H1 (cell line): ENCODE results near the gene SLC6A7. TPM values are rescaled to one million over a fixed set of nuclear protein-coding genes. Genes with fewer than 3 reads are reported as not detected.

Experiments
- CTCF ChIA-PET: fragments of 300-600 bp; sonication (Branson Sonifier 250); formaldehyde crosslinking; loops from one replicate; lab custom pipeline; 2021; ENCODE audit not compliant: partially characterized antibody; lab: Charles Lee
- POLR2A ChIA-PET: fragments of 300-600 bp; sonication (Branson Sonifier 250); formaldehyde crosslinking; loops from one replicate; lab custom pipeline; 2021; ENCODE audit warnings: inconsistent platforms; ENCODE audit not compliant: partially characterized antibody; lab: Charles Lee
- DNase-seq, 2 experiments: peaks; one replicate each; pipeline versions ENCODE4 v3.0.0 to v3.0.0-alpha.2; 2010 to 2022; ENCODE audit warnings: low spot score in 2 of 2, low read depth in 1 of 2, mixed read lengths in 1 of 2
- FAIRE-seq: peaks from 2 replicates; lab custom pipeline; 2011; peaks lifted over from hg19 to GRCh38; lab: Jason Lieb, UNC
- H2AFZ ChIP-seq: 2 replicates; pipeline ENCODE4 v1.8.1; 2012; ENCODE audit warnings: low read length, inconsistent platforms
- H2AK5ac ChIP-seq: 2 replicates; pipeline ENCODE4 v1.6.1; 2013; ENCODE audit warnings: low read depth, low read length
- H2BK120ac ChIP-seq: replicated peaks from 2 replicates; pipeline ENCODE3; 2013; ENCODE audit warnings: low read depth, low read length, inconsistent platforms
- H2BK12ac ChIP-seq: 2 replicates; pipeline ENCODE4 v1.6.1; 2013; ENCODE audit warnings: low read depth, low read length
- H2BK15ac ChIP-seq: 2 replicates; pipeline ENCODE4 v1.6.1; 2013; ENCODE audit warnings: low read length
- H2BK20ac ChIP-seq: 2 replicates; pipeline ENCODE4 v1.6.1; 2013; ENCODE audit warnings: low read length
- H2BK5ac ChIP-seq: 2 replicates; pipeline ENCODE4 v1.6.1; 2013; ENCODE audit warnings: low read depth, low read length
- H3K14ac ChIP-seq: 2 replicates; pipeline ENCODE4 v1.6.1; 2013; ENCODE audit warnings: inconsistent platforms; ENCODE audit not compliant: insufficient read length
- H3K18ac ChIP-seq: 2 replicates; pipeline ENCODE4 v1.6.1; 2013; ENCODE audit warnings: low read length; ENCODE audit errors: extremely low read depth
- H3K23ac ChIP-seq: 2 replicates; pipeline ENCODE4 v1.6.1; 2013; ENCODE audit warnings: inconsistent platforms; ENCODE audit not compliant: insufficient read length
- H3K23me2 ChIP-seq: 2 replicates; pipeline ENCODE4 v1.6.1; 2013; ENCODE audit warnings: low read depth, low read length
- H3K27ac ChIP-seq: 2 replicates; pipeline ENCODE4 v1.6.1; 2011; ENCODE audit warnings: low read depth, low read length, inconsistent platforms
- H3K27me3 ChIP-seq, 4 experiments: replicated peaks in 1 of 4; 1 replicate in 1 of 4; 2 replicates in 3 of 4; pipeline versions ENCODE4 v1.6.1 to v1.8.1; 2011 to 2013; ENCODE audit warnings: low read length in 3 of 4, mild to moderate bottlenecking in 3 of 4, inconsistent platforms in 2 of 4, mixed read lengths in 2 of 4, moderate library complexity in 1 of 4; ENCODE audit not compliant: control insufficient read depth in 3 of 4, insufficient read depth in 3 of 4; ENCODE audit errors: extremely low read depth in 1 of 4
- H3K36me3 ChIP-seq, 4 experiments: 2 replicates each; pipeline versions ENCODE4 v1.6.1 to v1.8.1; 2011 to 2013; ENCODE audit warnings: mild to moderate bottlenecking in 4 of 4, low read length in 3 of 4, moderate library complexity in 2 of 4, control low read depth in 1 of 4, inconsistent platforms in 1 of 4; ENCODE audit not compliant: insufficient read depth in 4 of 4, control insufficient read depth in 2 of 4
- H3K4ac ChIP-seq: replicated peaks from 2 replicates; pipeline ENCODE3; 2013; ENCODE audit warnings: low read length, low read depth, mixed read lengths, inconsistent platforms; ENCODE audit not compliant: insufficient read length
- H3K4me1 ChIP-seq, 4 experiments: replicated peaks in 1 of 4; 1 replicate in 1 of 4; 2 replicates in 3 of 4; pipeline versions ENCODE4 v1.6.1 to v1.8.1; 2011 to 2013; ENCODE audit warnings: low read length in 3 of 4, inconsistent platforms in 2 of 4, mixed read lengths in 1 of 4; ENCODE audit not compliant: insufficient read depth in 4 of 4, control insufficient read depth in 3 of 4
- H3K4me2 ChIP-seq, 2 experiments: 2 replicates each; pipeline versions ENCODE4 v1.6.1 to v1.8.1; 2011 to 2013; ENCODE audit warnings: low read depth in 2 of 2, low read length in 2 of 2, control low read depth in 1 of 2, inconsistent platforms in 1 of 2, mild to moderate bottlenecking in 1 of 2; ENCODE audit not compliant: insufficient read depth in 1 of 2
- H3K4me3 ChIP-seq, 4 experiments: fragments of 200-600, 300-600 bp in 1 of 4; sonication (generic), shearing (Covaris generic), sonication (Bioruptor Twin) in 1 of 4; 2 replicates each; pipeline versions ENCODE4 v1.5.1 to v1.8.1; 2011 to 2016; ENCODE audit warnings: low read length in 4 of 4, low read depth in 3 of 4, control low read depth in 2 of 4, inconsistent platforms in 2 of 4, mild to moderate bottlenecking in 2 of 4, mixed read lengths in 1 of 4, moderate library complexity in 1 of 4; ENCODE audit not compliant: insufficient read depth in 2 of 4; ENCODE audit errors: extremely low read depth in 1 of 4
- H3K56ac ChIP-seq: replicated peaks from 2 replicates; pipeline ENCODE3; 2013; ENCODE audit warnings: low read depth, mild to moderate bottlenecking, mixed read lengths, low read length, inconsistent platforms; ENCODE audit not compliant: insufficient read length
- H3K79me1 ChIP-seq: 2 replicates; pipeline ENCODE4 v1.6.1; 2013; ENCODE audit warnings: low read depth, low read length, control low read depth
- H3K79me2 ChIP-seq, 2 experiments: 2 replicates each; pipeline versions ENCODE4 v1.6.1 to v1.8.1; 2012 to 2013; ENCODE audit warnings: low read length in 2 of 2, mild to moderate bottlenecking in 2 of 2, inconsistent platforms in 1 of 2; ENCODE audit not compliant: insufficient read depth in 2 of 2, control insufficient read depth in 1 of 2
- H3K9ac ChIP-seq, 4 experiments: replicated peaks in 1 of 4; 1 replicate in 1 of 4; 2 replicates in 3 of 4; pipeline versions ENCODE4 v1.6.1 to v1.8.1; 2011 to 2013; ENCODE audit warnings: low read depth in 3 of 4, low read length in 3 of 4, control low read depth in 2 of 4, mild to moderate bottlenecking in 2 of 4, moderate library complexity in 2 of 4, inconsistent platforms in 1 of 4; ENCODE audit errors: extremely low read depth in 1 of 4
- H3K9me3 ChIP-seq, 2 experiments: 2 replicates each; pipeline versions ENCODE4 v1.6.1 to v1.8.1; 2012 to 2013; ENCODE audit warnings: mild to moderate bottlenecking in 2 of 2, moderate library complexity in 2 of 2, control low read depth in 1 of 2, inconsistent platforms in 1 of 2, low read depth in 1 of 2, low read length in 1 of 2, mixed read lengths in 1 of 2; ENCODE audit not compliant: insufficient read depth in 2 of 2
- H4K20me1 ChIP-seq, 2 experiments: replicated peaks in 1 of 2; 2 replicates each; pipeline versions ENCODE3 to v1.8.1; 2011 to 2013; ENCODE audit warnings: inconsistent platforms in 2 of 2, low read length in 2 of 2, mild to moderate bottlenecking in 1 of 2; ENCODE audit not compliant: insufficient read depth in 2 of 2, control insufficient read depth in 1 of 2
- H4K5ac ChIP-seq: 2 replicates; pipeline ENCODE4 v1.6.1; 2013; ENCODE audit warnings: low read length, low read depth, mixed read lengths, inconsistent platforms; ENCODE audit not compliant: insufficient read length
- H4K8ac ChIP-seq: 2 replicates; pipeline ENCODE4 v1.8.0; 2013; ENCODE audit warnings: mild to moderate bottlenecking, moderate library complexity, low read length, inconsistent platforms; ENCODE audit not compliant: insufficient read depth; ENCODE audit errors: extremely low read depth
- H4K91ac ChIP-seq: replicated peaks from 2 replicates; pipeline ENCODE3; 2013; ENCODE audit warnings: low read length, mixed read lengths, inconsistent platforms; ENCODE audit not compliant: insufficient read length
- HDAC2 ChIP-seq, 2 experiments: fragments of 300-600 bp in 1 of 2; sonication (generic) in 1 of 2; IDR thresholded peaks; 2 replicates each; pipeline ENCODE4 v1.6.1; 2011 to 2012; ENCODE audit warnings: low read depth in 2 of 2, low read length in 2 of 2, mild to moderate bottlenecking in 2 of 2, moderate library complexity in 2 of 2, borderline replicate concordance in 1 of 2, inconsistent platforms in 1 of 2
- JUND ChIP-seq: IDR thresholded peaks from 2 replicates; pipeline ENCODE4 v1.6.1; 2011; ENCODE audit warnings: mild to moderate bottlenecking, improper control_type of control experiment, low read length
- RNF2 ChIP-seq: fragments of 200-900, 300-1000 bp; sonication (generic); IDR thresholded peaks from 2 replicates; pipeline ENCODE4 v1.7.1; 2016; ENCODE audit warnings: borderline replicate concordance, low read depth, mild to moderate bottlenecking, antibody characterized with exemption, low read length; ENCODE audit not compliant: poor library complexity, severe bottlenecking; ENCODE audit errors: missing control alignments
- RXRA ChIP-seq: IDR thresholded peaks from 2 replicates; pipeline ENCODE4 v1.6.1; 2011; ENCODE audit warnings: low read depth, mild to moderate bottlenecking, low read length, moderate library complexity; ENCODE audit not compliant: insufficient read depth
- SIRT6 ChIP-seq: IDR thresholded peaks from one replicate; pipeline ENCODE4 v1.7.1; 2012; ENCODE audit warnings: low read length, inconsistent platforms
- TAF7 ChIP-seq: optimal IDR thresholded peaks from 2 replicates; pipeline ENCODE3; 2011; ENCODE audit warnings: low read depth, mild to moderate bottlenecking, inconsistent platforms, low read length, moderate library complexity, borderline replicate concordance
- WGBS, 2 experiments: shearing (Covaris generic) in 1 of 2; methylation state at CpG; one replicate each; pipeline versions ENCODE4 v1.1.6 to v1.1.7; 2013 to 2015; ENCODE audit warnings: low lambda C conversion rate in 2 of 2, mixed read lengths in 2 of 2, inconsistent platforms in 1 of 2, low coverage in 1 of 2, missing lambda C conversion rate in 1 of 2; ENCODE audit not compliant: insufficient replicate concordance in 2 of 2, insufficient coverage in 1 of 2, insufficient read length in 1 of 2; ENCODE audit errors: extremely low coverage in 1 of 2, missing lambda C conversion rate in 1 of 2; 5-methylcytosine and 5-hydroxymethylcytosine counted together
- polyA plus RNA-seq, 7 experiments: library from polyadenylated mRNA; depleted of rRNA in 3 of 7; stranded (reverse) in 5 of 7; unstranded in 2 of 7; fragments of >200 nt in 5 of 7; fragments of 200-250 nt in 2 of 7; gene quantifications; 1 replicate in 5 of 7; 2 replicates in 1 of 7; 4 replicates in 1 of 7; pipeline versions ENCODE4 v1.2.1 to v1.2.3, GENCODE V29; 2011 to 2013; ENCODE audit warnings: missing spikeins in 2 of 7, mixed read lengths in 2 of 7
- total RNA-seq: library from RNA; stranded (reverse); fragmentation: NEBNext Ultra II Directional; extraction: Animal tissue kit (Norgen Biotek cat#: 25700); gene quantifications from 2 replicates; pipeline ENCODE4 v1.2.1, GENCODE V29; 2021

Gene SLC6A7
- total and polyA plus RNA-seq, 2 of the 8 experiments (the other 6 are each of a cell fraction or from before 2014, with no cell fraction given): 0.07 to 0.12 TPM

- Histone ChIP-seq H4K91ac (no peak overlapping the region), H2BK5ac (no peak overlapping the region), H3K23ac (no peak overlapping the region), H3K36me3 (no peaks in the 10 kb centered on the region), H3K79me1 (no peaks in the 10 kb centered on the region), H3K4me2 (no peak overlapping the region), H3K27ac (no peak overlapping the region), H2BK20ac (no peak overlapping the region), H2BK12ac (no peak overlapping the region), H3K27me3 (no peaks in the 10 kb centered on the region; a peak in 3 of 7 replicates), H2AK5ac (no peak overlapping the region), H3K4ac (no peak overlapping the region), H4K8ac (no peak overlapping the region), H2BK120ac (no peak overlapping the region), H3K18ac (no peak overlapping the region), H2BK15ac (no peak overlapping the region), H3K23me2 (no peaks in the 10 kb centered on the region; the same call in 1 of the 2 replicates), H4K5ac (no peak overlapping the region), H4K20me1 (no peaks in the 10 kb centered on the region), H3K14ac (no peak overlapping the region), H3K79me2 (no peaks in the 10 kb centered on the region), H3K56ac (no peak overlapping the region), H3K9me3 (no peaks in the 10 kb centered on the region), H3K4me3 (no peak overlapping the region), H2AFZ (no peak overlapping the region), H3K4me1 (peaks cover 9 to 27% (median 15%) of the 10 kb centered on the region in 4 experiments), H3K9ac (no peak overlapping the region)
- DNase-seq (no peak), FAIRE-seq (no peak)
- WGBS, 2 experiments: 90% methylated on average over 3 of the region's 3 CpGs; no CpG with 5 or more reads in 1 of the 2 experiments
- TF ChIP-seq RXRA (no peak), SIRT6 (no peak), HDAC2 (IDR thresholded peaks at IDR 0.05; ENCODE audit: borderline replicate concordance in 1 of 2, low read depth in 2 of 2, low read length in 2 of 2) (no peak), TAF7 (no peak), JUND (no peak), RNF2 (no peak)
- ChIA-PET POLR2A (interaction anchor here (0.7 kb wide), 1 partner anchor 13 kb away, joined by 3 read pairs; no protein-coding TSS in a partner anchor), CTCF (interaction anchor here (0.7 to 15.3 kb wide), 11 partner anchors 12 to 193 kb away, joined by 3 to 372 read pairs (median 8); no protein-coding TSS in a partner anchor)
Measured at GRCh38 chr5:150157168-150157567, 32.7 kb upstream of the SLC6A7 start.
